Pancreas (tissue), 10 donors: Measurements from ENCODE around the gene TMCC1. TPM values are rescaled to one million over a fixed set of nuclear protein-coding genes. Genes with fewer than 3 reads are reported as not detected.
"Not testable (repeated sequence)": the region's sequence is repeated elsewhere in the genome, so short reads cannot be mapped to it uniquely, and the experiment has no call there.

ENCODE experiments used
- ATAC-seq, 4 donors: fragments of 200-7000 bp; cut with Tn5 transposase; one replicate each; pipeline versions ENCODE4 v1.8.0 to v1.9.1; 2020; ENCODE audit warnings: mild to moderate bottlenecking in 4 of 4, moderate library complexity in 4 of 4
- DNase-seq, 6 donors: peaks; one replicate each; pipeline ENCODE4 v3.0.0-alpha.2; 2020
- FAIRE-seq: peaks from 2 replicates; lab custom pipeline; 2012; peaks lifted over from hg19 to GRCh38; lab: Jason Lieb, UNC
- H3K27ac ChIP-seq, 4 donors: fragments of 200-600 bp; sonication (generic); 1 replicate in 3 of 4; 2 replicates in 1 of 4; pipeline versions ENCODE4 v1.5.0 to v1.8.0; 2020
- H3K27me3 ChIP-seq, 4 donors: fragments of 200-600 bp; one replicate each; pipeline ENCODE4 v1.8.0; 2021
- H3K36me3 ChIP-seq, 3 donors: fragments of 200-600 bp; sonication (generic) in 1 of 3; one replicate each; pipeline versions ENCODE4 v1.5.0 to v1.8.0; 2020 to 2021
- H3K4me1 ChIP-seq, 3 donors: fragments of 200-600 bp; one replicate each; pipeline ENCODE4 v1.8.0; 2021
- H3K4me3 ChIP-seq, 4 donors: fragments of 200-600 bp; sonication (generic) in 2 of 4; one replicate each; pipeline versions ENCODE4 v1.5.0 to v1.8.0; 2020 to 2021
- H3K9me3 ChIP-seq, 4 donors: fragments of 200-600 bp; one replicate each; pipeline ENCODE4 v1.8.0; 2021
- WGBS, 2 donors: extraction: QIAGEN DNeasy Blood & Tissue Kit; methylation state at CpG; one replicate each; pipeline ENCODE4 v1.1.7; 2013; 5-methylcytosine and 5-hydroxymethylcytosine counted together
- intact Hi-C, 3 donors: fragments of 100-400 bp; cut with DNase I; formaldehyde crosslinking; loops; one replicate each; pipeline versions ENCODE4 v1.11.1 to v1.14.2; 2022
- polyA plus RNA-seq, 2 donors: library from polyadenylated mRNA; stranded (reverse); fragments of 200-250 nt; gene quantifications; one replicate each; pipeline ENCODE4 v1.2.3, GENCODE V29; 2013
- total RNA-seq, 6 donors: library from RNA; stranded (reverse); fragmentation: NEBNext Ultra II Directional in 4 of 6; extraction: Animal tissue kit (Norgen Biotek cat#: 25700) in 4 of 6; gene quantifications; one replicate each; pipeline versions ENCODE4 v1.2.1 to v1.2.4, GENCODE V29; 2021 to 2023
- TF ChIP-seq, protein P1 (sequence below), 4 donors: fragments of 200-600 bp; sonication (generic) in 3 of 4; IDR thresholded peaks; one replicate each; pipeline versions ENCODE4 v1.5.0 to v1.8.0; 2021; ENCODE audit warnings: antibody characterized with exemption in 4 of 4
- donor health status: healthy with polysubstance abuse.
- donor health status: DM: no; HTN: no; CAD: no; lungs with moderate emphysema.
- donor health status: DM: no; HTN: no; CAD: no.
- donor health status: control.
- donor health status: control.
- donor health status: Bipolar disorder and iron deficiency.
- donor health status: DM: yes; HTN: yes; CAD: no.
- donor health status: DM: no; HTN: no; CAD: no.
- donor health status: DM: no; HTN: no; CAD: no.
- donor health status: DM: yes; HTN: yes; CAD: no.

The TMCC1 gene
- total and polyA plus RNA-seq, 8 donors = 5.6 to 27.5 (median 16.9) TPM

DNA sequence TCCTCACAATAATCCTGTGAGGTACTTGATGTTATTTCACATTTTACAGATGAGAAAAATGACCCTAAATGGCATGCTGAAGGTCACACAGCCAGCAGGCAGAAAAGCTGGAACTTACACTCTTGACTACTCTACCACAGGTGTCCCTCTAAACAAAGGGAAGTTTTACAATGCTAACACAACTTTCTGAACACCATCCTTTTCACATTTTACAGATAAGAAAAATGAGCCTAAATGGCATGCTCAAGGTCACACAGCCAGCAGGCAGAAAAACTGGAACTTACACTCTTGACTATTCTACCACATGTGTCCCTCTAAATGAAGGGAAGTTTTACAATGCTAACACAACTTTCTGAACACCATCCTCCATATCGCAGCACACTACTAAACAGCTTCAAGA, 35.6 kb downstream of the TMCC1 start:
- no peaks in the 10 kb centered on the region for H3K27me3 ChIP-seq
- TF ChIP-seq, protein P1, sequence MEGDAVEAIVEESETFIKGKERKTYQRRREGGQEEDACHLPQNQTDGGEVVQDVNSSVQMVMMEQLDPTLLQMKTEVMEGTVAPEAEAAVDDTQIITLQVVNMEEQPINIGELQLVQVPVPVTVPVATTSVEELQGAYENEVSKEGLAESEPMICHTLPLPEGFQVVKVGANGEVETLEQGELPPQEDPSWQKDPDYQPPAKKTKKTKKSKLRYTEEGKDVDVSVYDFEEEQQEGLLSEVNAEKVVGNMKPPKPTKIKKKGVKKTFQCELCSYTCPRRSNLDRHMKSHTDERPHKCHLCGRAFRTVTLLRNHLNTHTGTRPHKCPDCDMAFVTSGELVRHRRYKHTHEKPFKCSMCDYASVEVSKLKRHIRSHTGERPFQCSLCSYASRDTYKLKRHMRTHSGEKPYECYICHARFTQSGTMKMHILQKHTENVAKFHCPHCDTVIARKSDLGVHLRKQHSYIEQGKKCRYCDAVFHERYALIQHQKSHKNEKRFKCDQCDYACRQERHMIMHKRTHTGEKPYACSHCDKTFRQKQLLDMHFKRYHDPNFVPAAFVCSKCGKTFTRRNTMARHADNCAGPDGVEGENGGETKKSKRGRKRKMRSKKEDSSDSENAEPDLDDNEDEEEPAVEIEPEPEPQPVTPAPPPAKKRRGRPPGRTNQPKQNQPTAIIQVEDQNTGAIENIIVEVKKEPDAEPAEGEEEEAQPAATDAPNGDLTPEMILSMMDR (IDR thresholded peaks at IDR 0.05) = no peak
- ATAC-seq (peak in 2 of 4 donors; percentile 45 to 48), FAIRE-seq (no peak), DNase-seq (no peak)
- no peaks in the 10 kb centered on the region for H3K9me3 ChIP-seq
- no peak overlapping the region for H3K27ac ChIP-seq
- H3K4me1 ChIP-seq = peaks cover 8 to 16% (median 10%) of the 10 kb centered on the region in 3 donors
- intact Hi-C loops = no loop called here
- 73 to 74% methylated on average over 1 of the region's 1 CpG for WGBS, 2 donors
- H3K4me3 ChIP-seq = no peak overlapping the region
- no peaks in the 10 kb centered on the region for H3K36me3 ChIP-seq

DNA sequence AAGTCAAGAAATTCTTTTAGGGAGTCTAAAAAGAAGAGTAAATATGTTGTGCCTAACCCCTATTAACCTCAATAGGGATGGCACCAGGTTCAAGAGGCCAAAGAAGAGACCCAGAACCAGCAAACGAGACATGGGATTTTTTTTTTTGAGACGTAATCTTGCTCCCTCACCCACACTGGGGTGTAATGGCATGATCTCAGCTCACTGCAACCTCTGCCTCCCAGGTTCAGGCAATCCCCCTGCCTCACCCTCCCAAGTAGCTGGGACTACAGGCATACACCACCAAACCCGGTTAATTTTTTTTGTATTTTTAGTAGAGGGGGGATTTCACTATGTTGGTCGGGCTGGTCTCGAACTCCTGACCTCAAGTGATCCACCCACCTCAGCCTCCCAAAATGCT, 36.7 kb downstream of the TMCC1 start:
- H3K36me3 ChIP-seq, ATAC-seq, DNase-seq, H3K27ac ChIP-seq, H3K27me3 ChIP-seq, H3K9me3 ChIP-seq, FAIRE-seq, intact Hi-C loops, H3K4me3 ChIP-seq: not testable (repeated sequence)
- H3K4me1 ChIP-seq = peaks cover 8 to 16% (median 10%) of the 10 kb centered on the region in 3 donors
- WGBS, 2 donors = 57 to 59% methylated on average over 5 of the region's 5 CpGs

DNA sequence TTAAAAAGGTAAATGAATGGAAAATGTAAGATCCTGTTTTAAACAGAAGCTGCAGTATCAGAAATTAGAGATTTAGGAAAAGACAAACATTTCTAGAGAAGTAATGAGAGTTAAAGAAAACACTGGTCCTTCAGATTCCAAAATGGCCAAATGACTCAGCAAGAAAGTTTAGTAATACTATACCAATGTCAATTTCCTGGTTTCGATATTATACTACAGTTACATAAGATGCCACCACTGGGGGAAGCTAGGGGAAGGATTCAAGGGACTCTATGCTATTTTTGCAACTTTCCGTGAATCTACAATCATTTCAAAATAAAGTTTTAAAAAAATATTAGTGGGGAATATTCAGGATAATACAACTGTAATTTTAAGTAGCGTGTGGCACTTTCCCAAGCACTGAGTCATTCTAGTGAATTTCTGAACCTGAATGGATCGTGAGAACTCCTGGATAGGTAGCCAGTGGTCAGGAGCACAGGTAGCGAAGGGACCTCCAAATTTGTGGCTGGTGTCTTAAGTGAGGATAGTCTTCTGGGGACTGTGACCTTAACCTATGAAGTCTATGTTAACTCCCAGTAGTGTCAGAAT, 37.6 kb downstream of the TMCC1 start:
- H3K36me3 ChIP-seq = no peaks in the 10 kb centered on the region
- FAIRE-seq (no peak), DNase-seq (no peak), ATAC-seq (peak in 3 of 4 donors; percentile 66 to 82 (median 78))
- H3K9me3 ChIP-seq = no peaks in the 10 kb centered on the region
- WGBS, 2 donors = 81 to 86% methylated on average over 5 of the region's 5 CpGs
- intact Hi-C loops = no loop called here
- TF ChIP-seq, protein P1 (IDR thresholded peaks at IDR 0.05) = no peak
- H3K27me3 ChIP-seq = no peaks in the 10 kb centered on the region
- peaks cover 8 to 16% (median 10%) of the 10 kb centered on the region in 3 donors for H3K4me1 ChIP-seq
- peak overlapping the region in 1 of 4 donors; percentile 30 for H3K27ac ChIP-seq
- H3K4me3 ChIP-seq = no peak overlapping the region

DNA sequence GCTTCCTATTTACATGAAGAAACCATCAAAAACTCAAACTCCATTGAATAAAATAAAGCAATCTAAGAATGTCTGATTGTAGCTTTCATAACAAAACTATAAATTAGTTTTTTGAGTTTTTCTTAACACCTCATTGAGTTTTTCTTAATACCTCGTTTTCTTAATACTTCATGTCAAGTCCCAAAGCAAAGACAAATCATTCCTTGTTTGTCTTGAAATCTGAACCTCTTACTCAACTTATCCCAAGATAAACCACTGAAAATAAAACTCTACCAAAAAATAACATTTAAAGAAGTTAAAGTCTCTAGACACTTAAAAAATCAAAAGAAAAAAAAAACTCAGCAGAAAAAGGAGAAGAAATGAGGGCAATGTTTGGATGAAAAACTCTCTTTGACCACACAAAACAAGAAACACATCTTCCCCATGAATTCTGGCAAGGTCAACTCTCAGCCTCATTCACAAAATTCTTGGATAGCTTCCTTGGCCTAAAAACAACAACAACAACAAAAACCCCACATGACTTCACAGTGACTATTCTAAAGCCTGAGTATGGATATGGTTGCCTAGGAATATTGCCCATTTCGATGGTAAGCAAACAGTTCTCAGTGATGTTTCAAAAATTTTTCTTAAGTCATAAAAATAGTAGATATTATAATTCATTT, 38.2 kb downstream of the TMCC1 start:
- no peaks in the 10 kb centered on the region for H3K9me3 ChIP-seq
- H3K27me3 ChIP-seq = no peaks in the 10 kb centered on the region
- intact Hi-C loops = no loop called here
- H3K36me3 ChIP-seq = no peaks in the 10 kb centered on the region
- peak overlapping the region in 1 of 4 donors; percentile 30 for H3K27ac ChIP-seq
- ATAC-seq = peak in 1 of 4 donors; percentile 12
- no peak for DNase-seq
- H3K4me1 ChIP-seq = peaks cover 8 to 16% (median 10%) of the 10 kb centered on the region in 3 donors
- H3K4me3 ChIP-seq = no peak overlapping the region
- 53 to 60% methylated on average over 2 of the region's 2 CpGs for WGBS, 2 donors
- FAIRE-seq = no peak
- TF ChIP-seq, protein P1 (IDR thresholded peaks at IDR 0.05) = no peak

DNA sequence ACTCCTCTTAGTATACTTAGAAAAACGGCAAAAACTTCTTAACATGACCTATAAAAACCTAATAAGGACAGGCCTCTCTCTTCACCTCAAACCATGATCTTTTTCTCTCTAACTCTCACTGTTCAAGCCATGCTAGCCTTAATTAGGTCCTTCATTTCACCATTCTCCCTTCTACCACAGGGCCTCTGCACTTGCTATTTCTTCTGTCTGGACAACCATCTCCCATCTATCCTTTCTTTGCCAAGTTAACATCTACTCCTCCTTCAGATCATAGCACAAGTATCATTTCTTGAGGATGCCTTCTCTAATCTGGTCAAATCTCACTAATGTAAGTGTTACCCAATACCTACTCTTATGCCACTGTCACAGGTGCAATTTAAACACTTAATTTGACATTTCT, 39.1 kb downstream of the TMCC1 start:
- TF ChIP-seq, protein P1 (IDR thresholded peaks at IDR 0.05) = no peak
- no peaks in the 10 kb centered on the region for H3K9me3 ChIP-seq
- no peak overlapping the region for H3K4me3 ChIP-seq
- H3K36me3 ChIP-seq = no peaks in the 10 kb centered on the region
- H3K4me1 ChIP-seq = peaks cover 8 to 16% (median 10%) of the 10 kb centered on the region in 3 donors
- intact Hi-C loops = no loop called here
- no peaks in the 10 kb centered on the region for H3K27me3 ChIP-seq
- FAIRE-seq (no peak), DNase-seq (no peak), ATAC-seq (no peak)
- WGBS, 2 donors = 97 to 100% methylated on average over 1 of the region's 1 CpG
- H3K27ac ChIP-seq = no peak overlapping the region
